ENCODE results near the gene LONRF3.
"Not testable (repeated sequence)": the region's sequence is repeated elsewhere in the genome, so short reads cannot be mapped to it uniquely, and the experiment has no call there.

LONRF3 gene

DNA sequence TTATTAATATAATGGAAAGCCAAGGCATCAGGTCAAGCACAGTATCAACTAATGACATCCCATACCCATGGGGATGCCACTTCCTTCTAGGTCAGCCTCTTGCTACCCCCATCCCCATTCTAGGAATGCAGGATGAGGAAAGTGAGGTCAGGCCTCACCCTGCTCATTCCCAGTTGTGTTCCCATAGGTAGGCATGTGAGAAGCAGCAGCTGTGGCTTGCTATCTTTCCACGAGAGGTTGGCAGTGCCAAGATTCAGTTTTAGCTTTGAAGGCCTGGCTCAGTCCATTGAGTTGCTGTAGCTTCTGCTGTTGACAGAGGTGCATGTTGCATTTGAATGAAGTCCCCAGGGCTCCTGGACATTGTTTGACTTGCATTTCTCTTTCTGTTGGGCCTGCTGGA, 15.5 kb downstream of the LONRF3 start:
- no peak for DNase-seq

DNA sequence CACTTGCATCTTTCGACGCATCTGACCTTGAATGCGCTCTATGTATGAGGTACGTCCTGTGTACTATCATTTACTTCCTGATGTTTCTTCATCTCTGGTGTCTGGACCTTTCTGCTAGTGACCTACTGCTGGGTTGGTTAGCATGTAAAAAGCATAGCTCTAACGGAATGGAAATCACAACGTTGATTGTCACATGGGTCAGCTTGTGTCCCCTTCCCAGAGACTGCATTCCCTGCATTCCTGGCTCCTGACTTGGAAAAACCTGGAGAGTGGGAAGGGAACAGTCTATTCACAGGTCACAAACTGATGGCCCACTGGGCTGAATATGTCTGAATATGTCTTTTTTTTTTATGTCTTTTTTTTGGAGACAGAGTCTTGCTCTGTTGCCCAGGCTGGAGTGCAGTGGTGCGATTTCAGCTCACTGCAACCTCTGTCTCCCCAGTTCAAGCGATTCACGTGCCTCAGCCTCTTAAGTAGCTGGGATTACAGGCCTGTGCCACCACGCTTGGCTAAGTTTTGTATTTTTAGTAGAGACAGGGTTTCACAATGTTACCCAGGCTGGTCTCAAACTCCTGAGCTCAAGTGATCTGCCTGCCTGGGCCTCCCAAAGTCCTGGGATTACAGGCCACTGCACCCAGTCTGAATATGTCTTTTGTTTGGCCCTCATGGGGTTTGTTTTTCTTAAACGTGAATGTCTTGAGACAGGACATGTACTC, 16.3 kb downstream of the LONRF3 start:
- no peak for DNase-seq

DNA sequence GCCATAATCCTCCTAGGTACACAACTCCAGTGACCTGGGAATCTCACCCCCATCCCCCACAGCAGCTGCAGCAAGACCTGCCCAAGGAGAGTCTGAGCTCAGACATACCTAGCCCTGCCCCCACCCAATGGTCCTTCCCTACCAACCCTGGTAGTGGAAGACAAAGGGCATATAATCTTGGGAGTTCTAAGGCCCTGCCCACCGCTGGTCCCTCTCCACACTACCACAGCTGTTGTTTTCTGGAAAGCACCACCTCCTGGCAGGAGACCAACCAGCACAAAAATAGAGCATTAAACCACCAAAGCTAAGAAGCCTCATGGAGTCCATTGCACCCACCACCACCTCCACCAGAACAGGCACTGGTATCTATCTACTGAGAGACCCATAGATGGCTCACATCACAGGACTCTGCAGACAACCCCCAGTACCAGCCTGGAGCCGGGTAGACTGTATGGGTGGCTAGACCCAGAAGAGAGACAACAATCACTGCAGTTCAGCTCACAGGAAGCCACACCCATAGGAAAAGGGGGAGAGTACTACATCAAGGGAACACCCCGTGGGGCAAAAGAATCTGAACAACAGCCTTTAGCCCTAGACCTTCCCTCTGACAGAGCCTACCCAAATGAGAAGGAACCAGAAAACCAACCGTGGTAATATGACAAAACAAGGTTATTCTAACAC, 18.2 kb downstream of the LONRF3 start:
- DNase-seq: not testable (repeated sequence)

DNA sequence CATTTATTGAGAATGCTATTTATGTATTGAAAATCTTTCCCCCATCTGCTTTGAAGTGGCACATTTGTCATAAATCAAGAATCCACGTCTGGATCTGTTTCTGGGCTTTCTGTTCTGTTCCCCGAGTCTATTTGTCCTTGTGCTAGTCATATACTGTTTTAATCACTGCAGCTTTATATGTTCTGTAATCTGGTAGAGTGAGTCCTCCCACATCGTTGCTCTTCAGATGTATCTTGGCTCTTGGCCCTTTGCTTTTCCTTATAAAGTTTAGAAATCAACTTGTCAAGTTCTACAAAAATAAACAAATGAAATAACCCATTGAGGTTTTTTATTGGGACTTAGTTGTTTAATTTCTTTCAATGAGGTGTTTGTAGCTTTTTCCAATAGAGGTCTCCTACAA, 29.0 kb downstream of the LONRF3 start:
- no peak for DNase-seq

DNA sequence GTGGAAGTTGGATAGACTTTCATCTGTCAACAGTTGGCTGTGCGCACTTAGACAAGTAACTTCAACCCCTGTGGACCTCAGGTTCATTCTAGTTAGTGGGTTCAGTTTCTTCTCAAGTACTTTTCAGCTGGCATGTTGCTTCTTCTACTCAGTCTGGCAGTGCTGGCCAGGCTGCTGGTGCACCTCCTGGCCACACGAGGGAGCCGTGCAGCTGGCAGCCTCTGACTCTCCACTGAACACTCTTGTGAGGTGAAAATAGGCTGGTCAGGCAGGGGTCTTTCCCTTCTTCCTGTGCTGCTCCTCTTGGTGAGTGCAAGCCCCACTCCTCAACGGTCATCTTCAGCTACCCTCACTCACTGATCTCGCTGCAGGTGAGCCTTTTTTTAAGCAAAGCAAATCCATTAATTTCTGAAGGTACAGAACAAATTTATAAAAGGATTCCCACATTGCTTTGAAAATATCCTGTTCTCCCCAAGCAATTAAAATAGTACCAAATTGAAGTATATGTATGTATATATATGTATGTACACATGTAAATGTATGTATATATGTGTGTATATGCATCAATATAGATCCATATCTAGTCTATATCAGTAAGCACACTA, 30.6 kb downstream of the LONRF3 start:
- peak; percentile 60 for DNase-seq

DNA sequence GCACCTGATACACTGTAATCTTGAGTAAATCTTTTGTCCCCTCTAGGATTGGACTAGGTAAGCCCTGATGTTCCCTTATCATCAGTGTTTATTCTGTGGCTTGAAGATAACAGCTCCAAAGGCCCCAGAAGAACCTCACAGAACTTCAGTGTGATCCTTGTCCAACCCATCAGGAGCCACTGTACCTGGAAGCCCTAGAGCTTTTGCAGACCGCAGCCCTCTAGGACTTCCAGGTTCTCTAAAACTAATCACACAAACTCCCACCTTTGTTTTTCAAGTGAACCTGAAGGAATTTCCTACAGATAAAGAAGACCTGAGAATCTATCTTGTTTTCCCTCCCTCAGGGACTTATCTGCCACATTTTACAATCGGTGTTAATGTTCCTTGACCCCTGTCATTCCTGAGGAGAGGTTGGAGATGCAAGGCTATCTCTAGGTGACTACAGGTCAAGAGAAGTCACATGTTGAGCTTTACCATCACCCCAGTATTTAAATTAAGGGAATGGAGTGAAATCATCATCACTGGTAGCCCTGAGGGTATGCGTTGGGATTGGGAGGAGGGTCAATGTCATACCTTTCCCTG, 32.9 kb downstream of the LONRF3 start:
- DNase-seq: no peak

DNA sequence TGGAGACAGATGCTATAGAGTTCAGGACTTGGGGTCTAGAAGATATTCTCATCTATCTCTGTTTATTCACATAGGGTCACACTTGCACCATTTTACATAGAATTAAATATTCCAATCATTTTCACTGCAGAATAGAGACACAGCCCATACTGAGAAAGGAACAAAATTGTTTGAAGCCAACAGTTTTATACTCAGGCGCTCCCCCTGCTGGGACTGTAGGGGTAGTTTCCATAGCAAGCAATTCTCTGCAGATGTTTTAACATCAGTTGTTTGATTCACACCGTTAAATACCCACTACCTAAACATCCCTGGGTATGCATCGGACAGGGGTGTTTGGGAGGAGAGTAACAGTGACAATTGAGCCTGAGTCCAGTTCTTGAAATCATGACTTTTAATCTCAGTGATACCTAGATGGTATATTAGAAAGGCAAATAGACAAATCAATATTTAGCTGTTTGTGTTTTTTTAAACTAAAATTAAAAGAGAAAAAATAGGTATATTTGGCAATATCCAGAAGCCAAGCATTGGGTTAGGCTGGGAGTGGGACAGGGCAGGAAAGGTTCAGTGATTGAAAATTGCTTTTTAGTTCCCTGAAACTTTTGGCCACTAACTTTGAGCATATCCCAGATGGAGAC, 33.8 kb downstream of the LONRF3 start:
- peak; percentile 38 for DNase-seq

DNA sequence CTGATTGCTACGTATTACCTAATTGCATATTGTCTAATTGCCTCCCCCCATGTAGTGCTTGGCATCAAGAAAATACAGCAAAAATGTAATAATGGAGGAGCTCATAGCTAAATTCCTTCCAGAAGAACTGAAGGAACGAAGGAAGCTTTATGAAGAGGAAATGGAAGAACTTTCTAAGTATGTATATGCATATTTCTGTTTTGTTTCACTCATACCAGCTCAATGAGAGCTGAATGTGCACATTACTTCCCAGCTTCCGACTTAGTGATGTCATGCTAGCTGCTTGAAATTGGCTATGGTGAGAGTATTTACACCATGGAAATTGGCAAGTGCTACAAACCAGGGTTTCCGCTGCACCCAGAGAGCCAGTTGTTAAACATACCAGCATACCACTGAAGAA, 34.7 kb downstream of the LONRF3 start:
- no peak for DNase-seq

DNA sequence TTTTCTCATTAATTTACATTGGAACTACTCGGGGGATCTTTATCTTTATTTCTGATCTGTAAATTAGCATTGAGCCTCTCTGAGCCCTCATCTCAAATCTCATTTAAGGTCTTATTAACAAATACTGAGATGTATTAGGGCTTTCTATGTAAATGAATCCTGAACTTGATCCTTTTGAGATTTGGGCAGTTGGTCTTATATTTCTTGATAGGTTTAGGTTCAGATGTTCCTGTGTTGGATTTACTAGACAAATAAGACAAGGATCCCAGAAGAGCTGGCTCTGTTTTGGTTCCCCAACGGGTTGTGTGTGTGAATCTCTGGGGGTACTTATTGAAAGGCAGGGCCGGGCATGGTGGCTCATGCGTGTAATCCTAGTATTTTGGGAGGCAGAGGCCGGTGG, 36.1 kb downstream of the LONRF3 start:
- DNase-seq: no peak

DNA sequence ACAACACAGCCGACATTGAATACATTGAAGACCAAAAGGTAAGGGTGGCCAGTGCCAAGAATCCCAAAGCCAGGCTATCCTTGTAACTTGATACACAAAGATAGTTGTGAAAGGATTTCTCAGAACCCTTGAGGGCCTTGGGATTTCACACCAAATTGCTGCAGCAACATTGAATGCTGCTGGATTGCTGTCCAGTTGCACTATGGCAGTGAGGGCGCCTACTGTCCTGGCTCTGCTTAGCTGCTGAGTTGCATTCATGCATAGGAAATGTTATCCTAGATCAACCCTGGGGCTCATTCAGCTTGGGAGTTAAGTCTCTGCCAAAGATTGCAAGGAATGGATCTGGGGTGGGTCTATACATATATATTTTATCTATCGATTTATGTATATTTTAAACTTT, 38.7 kb downstream of the LONRF3 start:
- DNase-seq: no peak

DNA sequence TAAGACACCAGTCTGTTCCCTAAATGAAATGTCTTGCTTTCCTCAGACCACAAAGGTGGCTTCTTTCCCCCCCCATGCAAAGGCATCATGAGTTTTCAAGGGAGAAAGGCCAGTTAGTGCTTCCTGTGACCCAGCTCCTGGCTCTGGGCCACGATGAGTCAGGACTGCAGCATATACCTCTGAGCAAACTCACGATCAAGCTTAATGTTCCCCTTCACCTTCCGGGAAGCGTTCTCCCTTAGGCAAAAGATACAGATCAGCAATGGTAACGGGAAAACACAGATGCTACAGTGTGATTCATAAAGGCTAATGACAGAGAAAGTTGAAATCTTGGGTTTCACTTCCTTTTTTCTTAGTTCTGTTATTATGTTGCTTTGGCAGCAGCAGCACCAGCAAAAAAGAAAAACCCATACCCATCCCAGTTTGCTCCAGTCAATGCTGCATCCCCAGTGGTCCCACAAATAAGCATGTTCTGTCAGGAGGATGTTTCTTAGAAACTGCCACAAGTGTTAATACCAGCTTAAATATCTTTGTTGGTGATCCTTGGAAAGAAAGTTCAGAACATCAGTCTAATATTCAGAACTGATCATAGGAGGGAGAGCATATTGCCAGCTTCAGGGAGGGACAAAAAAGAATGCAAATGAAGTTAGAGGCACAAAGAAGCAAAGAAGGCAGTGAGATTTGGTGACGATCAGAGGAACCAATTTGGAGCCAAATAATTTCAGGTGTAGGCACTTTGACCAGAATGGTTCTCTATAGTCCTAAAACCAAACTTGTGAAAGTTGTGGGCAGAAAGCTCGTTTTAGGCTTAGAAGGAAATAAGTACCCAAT, 41.2 kb downstream of the LONRF3 start:
- no peak for DNase-seq

DNA sequence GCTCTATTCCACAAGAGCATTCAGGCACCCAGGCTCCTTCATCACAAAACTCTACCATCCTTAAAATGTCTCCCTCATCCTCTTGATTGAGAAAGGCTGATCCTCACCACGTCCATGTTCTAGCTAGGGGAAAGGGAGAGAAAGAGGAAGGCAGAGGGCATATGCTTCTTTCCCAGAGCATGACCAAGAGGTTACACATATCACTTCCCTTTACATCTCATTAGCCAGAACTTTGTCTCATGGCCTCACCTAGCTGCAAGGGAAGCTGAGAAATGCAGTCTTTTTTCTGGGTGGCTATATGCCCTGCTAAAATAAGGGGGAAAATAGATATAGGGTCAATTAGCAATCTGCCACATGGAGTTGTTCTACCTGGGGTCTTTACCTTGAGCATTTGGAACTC, 42.7 kb downstream of the LONRF3 start:
- DNase-seq: no peak

DNA sequence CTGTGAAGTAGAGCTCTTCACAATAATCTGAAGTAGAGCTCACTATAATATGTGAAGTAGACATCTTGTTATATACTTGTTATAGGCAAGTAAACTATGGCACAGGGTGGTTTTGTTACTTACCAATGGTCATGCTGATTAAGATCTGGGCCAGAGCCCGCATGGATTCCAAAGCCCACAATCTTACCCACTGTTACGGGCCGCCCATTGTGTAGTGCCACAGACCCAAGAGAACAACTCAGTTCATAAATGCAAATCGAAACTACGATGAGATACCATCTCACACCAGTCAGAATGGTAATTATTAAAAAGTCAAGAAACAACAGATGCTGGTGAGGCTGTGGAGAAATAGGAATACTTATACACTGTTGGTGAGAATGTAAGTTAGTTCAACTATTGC, 51.5 kb downstream of the LONRF3 start:
- DNase-seq: no peak

DNA sequence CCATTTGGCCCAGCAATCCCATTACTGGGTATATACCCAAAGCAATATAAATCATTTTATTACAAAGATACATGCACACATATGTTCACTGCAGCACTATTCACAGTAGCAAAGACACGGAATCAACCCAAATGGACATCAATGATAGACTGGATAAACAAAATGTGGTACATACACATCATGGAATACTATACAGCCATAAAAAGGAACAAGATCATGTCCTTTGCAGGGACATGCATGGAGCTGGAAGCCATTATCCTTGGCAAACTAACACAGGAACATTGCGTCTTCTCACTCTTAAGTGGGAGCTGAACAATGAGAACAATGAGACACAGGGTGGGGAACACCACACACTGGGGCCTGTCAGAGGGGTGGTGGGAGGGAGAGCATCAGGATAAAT, 51.9 kb downstream of the LONRF3 start:
- not testable (repeated sequence) for DNase-seq

DNA sequence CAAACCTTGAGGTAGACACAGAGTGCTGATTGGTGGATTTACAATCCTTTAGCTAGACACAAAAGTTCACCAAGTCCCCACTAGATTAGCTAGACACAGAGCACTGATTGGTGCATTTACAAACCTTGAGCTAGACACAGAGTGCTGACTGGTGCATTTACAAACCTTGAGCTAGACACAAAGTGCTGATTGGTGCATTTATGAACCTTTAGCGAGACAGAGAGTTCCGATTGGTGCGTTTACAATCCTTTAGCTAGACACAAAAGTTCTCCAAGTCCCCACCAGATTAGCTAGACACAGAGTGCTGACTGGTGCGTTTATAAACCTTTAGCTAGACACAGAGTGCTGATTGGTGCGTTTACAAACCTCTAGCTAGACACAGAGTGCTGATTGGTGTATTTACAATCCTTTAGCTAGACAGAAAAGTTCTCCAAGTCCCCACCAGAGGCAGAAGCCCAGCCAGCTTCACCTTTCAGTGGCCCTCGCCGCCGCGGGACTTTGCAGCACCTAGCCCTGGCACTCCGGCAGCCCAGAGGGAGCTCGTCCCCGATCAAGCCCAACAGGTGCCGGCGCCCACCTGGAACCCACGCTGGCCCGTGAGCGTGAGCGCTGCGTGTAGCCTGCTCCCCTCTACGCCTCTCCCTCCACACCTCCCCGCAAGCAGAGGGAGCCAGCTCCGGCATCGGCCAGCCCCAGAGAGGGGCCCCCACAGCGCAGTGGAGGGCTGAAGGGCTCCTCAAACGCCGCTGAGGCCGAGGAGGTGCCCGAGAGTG, 53.7 kb downstream of the LONRF3 start:
- DNase-seq: not testable (repeated sequence)

DNA sequence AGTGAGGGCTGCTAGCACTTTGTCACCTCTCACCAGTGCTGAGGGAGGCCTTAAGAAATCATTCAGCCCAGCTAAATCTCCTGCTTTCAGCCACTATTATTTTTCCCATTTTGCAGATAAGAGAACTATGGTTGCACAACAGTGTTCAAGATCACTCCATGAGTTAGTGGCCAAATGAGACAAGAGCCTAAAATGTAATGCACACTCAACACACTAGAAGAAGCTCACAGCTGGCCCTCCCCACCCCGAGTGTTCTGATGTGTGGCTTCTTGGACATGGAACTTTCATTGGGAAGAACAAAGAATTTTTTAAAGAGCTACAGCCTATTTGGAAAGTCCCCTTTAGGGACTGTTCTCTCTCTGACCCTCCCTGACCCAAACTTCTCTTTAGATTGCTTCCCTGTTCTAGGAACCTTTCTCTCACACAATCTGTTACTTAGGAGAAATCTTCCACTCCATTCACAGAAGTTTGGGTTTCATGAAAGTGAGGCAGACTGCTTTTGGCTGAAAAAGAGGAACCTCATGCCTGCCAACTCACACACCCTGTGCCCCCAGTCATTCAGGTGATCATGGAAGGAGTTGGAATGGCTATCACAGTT, 54.4 kb downstream of the LONRF3 start:
- no peak for DNase-seq

DNA sequence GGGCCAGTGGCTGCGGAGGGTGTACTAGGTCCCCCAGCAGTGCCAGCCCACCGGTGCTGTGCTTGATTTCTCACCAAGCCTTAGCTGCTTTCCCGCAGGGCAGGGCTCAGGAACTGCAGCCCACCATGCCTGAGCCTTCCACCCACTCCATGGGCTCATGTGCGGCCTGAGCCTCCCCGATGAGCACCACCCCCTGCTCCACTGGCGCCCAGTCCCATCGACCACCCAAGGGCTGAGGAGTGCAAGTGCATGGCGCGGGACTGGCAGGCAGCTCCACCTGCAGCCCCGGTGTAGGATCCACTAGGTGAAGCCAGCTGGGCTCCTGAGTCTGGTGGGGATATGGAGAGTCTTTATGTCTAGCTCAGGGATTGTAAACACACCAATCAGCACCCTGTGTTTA, 55.2 kb downstream of the LONRF3 start:
- not testable (repeated sequence) for DNase-seq

DNA sequence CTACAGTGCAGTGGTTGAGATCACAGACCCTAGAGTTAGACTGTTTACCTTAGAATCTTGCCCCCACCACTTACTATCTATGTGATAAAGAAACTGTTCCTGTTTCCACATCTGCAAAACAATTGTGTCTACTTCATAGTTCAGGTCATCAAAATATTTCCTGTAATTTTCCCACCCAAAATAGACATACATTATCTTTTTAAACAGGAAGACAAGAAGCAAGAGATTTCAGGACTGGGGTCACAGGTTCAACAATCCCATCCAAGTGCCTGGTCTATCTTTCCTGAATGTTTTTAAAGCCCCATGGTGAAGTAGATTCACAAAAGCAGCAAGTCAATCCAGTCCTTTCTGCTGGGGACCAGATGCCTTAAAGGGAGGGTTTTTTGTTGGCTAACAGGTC, 56.6 kb downstream of the LONRF3 start:
- no peak for DNase-seq

DNA sequence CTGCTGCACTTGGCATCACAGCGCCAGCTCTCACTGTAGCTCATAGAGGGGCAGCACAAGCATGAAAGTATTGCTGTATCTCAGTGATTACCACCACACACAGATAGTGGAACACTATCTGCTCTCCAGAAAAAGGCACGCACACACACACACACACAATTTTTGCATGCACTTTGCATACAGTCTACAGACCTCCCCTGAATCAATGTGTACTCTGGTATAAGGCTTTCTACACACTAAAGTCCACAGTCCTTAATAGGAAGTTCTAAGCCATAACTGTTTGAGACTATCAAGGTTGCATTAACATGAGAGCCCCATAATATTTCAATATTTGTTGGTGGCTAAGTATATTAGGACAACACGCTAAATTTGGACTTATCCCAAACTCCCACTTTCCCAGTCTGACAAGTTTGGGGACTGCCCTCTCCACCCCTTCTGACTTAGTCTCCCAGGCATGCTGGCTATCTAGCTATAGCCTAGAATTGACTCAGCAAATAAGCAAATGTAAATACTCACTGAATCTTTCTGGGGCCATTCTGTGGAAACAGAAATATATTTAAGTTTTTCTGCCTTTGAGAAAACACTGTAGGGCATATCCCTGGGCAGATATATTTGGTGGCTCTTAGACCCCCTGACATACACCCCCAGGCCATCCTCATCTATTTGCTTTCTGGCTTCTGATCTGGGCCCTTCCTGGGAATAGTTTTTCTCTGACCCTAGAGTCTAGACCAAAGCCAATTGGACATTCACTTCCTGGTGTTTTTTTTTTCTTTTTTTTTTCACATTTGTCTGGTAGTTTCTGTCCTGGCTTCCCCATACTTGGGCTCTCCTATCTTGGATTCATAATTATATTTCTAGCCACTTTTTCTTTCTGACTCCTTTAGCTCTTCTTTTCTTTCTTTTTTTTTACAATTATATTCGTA, 62.0 kb downstream of the LONRF3 start:
- no peak for DNase-seq

DNA sequence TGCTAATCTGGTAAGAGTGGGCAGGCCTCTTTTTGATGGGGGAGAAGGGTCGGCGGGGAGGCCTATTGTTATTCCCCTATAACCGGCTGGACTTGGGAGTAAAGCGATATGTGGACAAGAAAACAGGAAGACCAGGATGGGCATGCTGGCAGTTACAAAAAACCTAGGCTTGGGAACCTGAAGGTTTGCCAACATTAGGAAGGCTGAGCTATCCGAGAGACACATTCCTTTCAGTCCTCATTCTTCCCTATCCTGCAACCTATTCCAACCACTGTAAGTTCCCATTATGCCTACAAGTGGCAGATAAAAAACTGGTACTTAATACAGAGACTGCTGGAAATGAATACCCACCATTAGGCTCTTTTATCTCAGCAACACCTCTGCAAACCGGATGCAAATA, 66.0 kb downstream of the LONRF3 start:
- no peak for DNase-seq

Data from activated CD4-positive, CD25-positive, alpha-beta regulatory T cell treated with anti-CD3 and anti-CD28 coated beads, Interleukin-2, amount 50 U/mL, for 72 hours (primary cell).